Body of pancreas (tissue), 4 donors: ENCODE results near the gene MAPK8IP1. TPM values are rescaled to one million over a fixed set of nuclear protein-coding genes. Genes with fewer than 3 reads are reported as not detected.

Experiments used
- ATAC-seq: fragments of 150-250 bp; one replicate; pipeline ENCODE4 v1.9.1; 2016
- DNase-seq, 4 donors: peaks; one replicate each; pipeline ENCODE4 v3.0.0-alpha.2; 2019
- H3K27ac ChIP-seq, 4 donors: fragments of 200-600 bp; sonication (generic); 1 replicate in 3 of 4; 2 replicates in 1 of 4; pipeline versions ENCODE4 v1.5.1 to v1.6.1; 2016 to 2019; ENCODE audit warnings: mild to moderate bottlenecking in 1 of 4, mixed read lengths in 1 of 4, moderate library complexity in 1 of 4
- H3K27me3 ChIP-seq, 2 donors: fragments of 200-600 bp; sonication (generic); one replicate each; pipeline ENCODE4 v1.6.0; 2016; ENCODE audit warnings: mild to moderate bottlenecking in 1 of 2
- H3K36me3 ChIP-seq, 2 donors: fragments of 200-600 bp; sonication (generic); replicated peaks in 1 of 2; 2 replicates each; pipeline ENCODE4 v1.5.1; 2016; ENCODE audit warnings: low read depth in 2 of 2; ENCODE audit not compliant: insufficient read depth in 1 of 2
- H3K4me1 ChIP-seq: fragments of 200-600 bp; sonication (generic); one replicate; pipeline ENCODE4 v1.6.0; 2016
- H3K4me3 ChIP-seq, 2 donors: fragments of 200-600 bp; sonication (generic); 1 replicate in 1 of 2; 2 replicates in 1 of 2; pipeline ENCODE4 v1.5.1; 2016 to 2019
- H3K9me3 ChIP-seq, 3 donors: fragments of 200-600 bp; sonication (generic); 1 replicate in 2 of 3; 2 replicates in 1 of 3; pipeline ENCODE4 v1.5.1; 2016
- POLR2A ChIP-seq, 3 donors: fragments of 450-650 bp; IDR thresholded peaks; one replicate each; pipeline ENCODE4 v1.6.1; 2016; ENCODE audit warnings: antibody characterized with exemption in 3 of 3, mild to moderate bottlenecking in 2 of 3
- WGBS, 2 donors: methylation state at CpG; one replicate each; pipeline ENCODE4 v1.1.5; 2017; 5-methylcytosine and 5-hydroxymethylcytosine counted together
- intact Hi-C: fragments of 100-400 bp; cut with DNase I; formaldehyde crosslinking; loops from one replicate; pipeline ENCODE4 v1.15.1; 2023
- total RNA-seq, 2 donors: library from RNA; depleted of rRNA; stranded (reverse); fragments of >200 nt; gene quantifications; one replicate each; pipeline ENCODE4 v1.1.0, GENCODE V29; 2016
- TF ChIP-seq, protein P1 (sequence below), 7 experiments: fragments of 450-650 bp in 4 of 7; fragments of 200-600 bp in 3 of 7; sonication (generic) in 3 of 7; IDR thresholded peaks; one replicate each; pipeline ENCODE4 v1.5.1; 2016 to 2019; ENCODE audit warnings: antibody characterized with exemption in 7 of 7

The MAPK8IP1 gene
- total RNA-seq, 2 donors from 2014 or later = 23.7 to 32.4 TPM

DNA sequence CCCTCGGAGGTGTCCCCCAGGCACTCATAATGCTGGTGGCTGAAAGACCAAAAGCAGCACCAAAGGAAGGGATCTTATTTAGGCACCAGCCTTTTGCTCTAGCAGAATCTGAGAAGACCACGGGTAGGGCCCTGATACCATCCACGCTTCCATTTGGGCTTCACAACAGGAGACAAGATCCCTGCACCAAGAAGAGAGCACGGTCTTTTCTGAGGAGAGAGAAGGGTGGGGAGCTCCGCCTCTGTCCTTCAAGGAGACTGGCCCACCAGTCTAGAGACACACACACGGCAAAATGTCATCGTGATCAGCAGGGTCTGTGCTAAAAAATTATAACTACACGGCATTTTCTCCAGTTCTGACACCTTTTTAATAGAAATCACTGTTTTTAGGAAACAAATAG lies 46.8 kb downstream of the MAPK8IP1 start:
- H3K27me3 ChIP-seq = no peaks in the 10 kb centered on the region
- intact Hi-C loops = no loop called here
- no peak for TF ChIP-seq POLR2A (IDR thresholded peaks at IDR 0.05)
- TF ChIP-seq, protein P1, sequence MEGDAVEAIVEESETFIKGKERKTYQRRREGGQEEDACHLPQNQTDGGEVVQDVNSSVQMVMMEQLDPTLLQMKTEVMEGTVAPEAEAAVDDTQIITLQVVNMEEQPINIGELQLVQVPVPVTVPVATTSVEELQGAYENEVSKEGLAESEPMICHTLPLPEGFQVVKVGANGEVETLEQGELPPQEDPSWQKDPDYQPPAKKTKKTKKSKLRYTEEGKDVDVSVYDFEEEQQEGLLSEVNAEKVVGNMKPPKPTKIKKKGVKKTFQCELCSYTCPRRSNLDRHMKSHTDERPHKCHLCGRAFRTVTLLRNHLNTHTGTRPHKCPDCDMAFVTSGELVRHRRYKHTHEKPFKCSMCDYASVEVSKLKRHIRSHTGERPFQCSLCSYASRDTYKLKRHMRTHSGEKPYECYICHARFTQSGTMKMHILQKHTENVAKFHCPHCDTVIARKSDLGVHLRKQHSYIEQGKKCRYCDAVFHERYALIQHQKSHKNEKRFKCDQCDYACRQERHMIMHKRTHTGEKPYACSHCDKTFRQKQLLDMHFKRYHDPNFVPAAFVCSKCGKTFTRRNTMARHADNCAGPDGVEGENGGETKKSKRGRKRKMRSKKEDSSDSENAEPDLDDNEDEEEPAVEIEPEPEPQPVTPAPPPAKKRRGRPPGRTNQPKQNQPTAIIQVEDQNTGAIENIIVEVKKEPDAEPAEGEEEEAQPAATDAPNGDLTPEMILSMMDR (IDR thresholded peaks at IDR 0.05) = no peak
- no peak overlapping the region for H3K4me3 ChIP-seq
- 90 to 95% methylated on average over 7 to 8 of the region's 8 CpGs for whole genome bisulfite sequencing, 2 donors
- H3K27ac ChIP-seq = no peak overlapping the region
- peaks cover 0 to 10% of the 10 kb centered on the region in 2 donors for H3K36me3 ChIP-seq
- no peak for DNase-seq
- H3K9me3 ChIP-seq = no peaks in the 10 kb centered on the region
- peaks cover 30% of the 10 kb centered on the region for H3K4me1 ChIP-seq
- ATAC-seq = no peak

DNA sequence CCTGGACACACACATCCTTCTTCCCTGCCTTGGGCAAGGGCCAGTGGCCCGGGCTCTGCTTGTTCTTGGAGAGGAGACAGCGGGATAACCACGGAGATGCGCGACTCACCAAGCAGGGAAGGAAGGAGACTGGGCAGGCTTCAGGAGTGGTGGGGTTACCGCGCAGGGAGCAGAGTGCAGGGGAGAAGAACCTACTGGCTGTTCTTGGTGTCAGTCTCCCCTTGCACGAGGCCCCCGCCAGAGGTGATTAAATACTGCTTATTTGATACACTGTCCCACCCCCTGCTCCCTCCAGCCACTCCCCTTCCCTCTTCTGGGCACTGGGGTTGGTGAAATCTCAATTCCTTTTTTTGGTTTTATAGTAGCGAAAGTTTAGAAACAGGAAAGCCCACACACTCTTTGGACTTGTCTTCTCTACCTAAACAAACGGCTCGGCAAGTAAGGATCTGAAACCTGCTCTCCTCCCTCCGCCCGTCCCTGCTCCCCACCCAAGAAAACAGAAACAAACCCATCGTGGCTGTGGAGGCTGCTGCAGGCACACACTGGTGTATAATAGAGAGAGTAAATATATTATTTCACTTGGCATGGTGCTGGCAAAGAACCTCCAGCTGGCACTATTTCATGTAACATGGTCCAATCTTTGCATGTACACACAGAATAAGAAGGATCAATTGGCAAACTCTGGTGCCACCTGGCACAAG lies 47.8 kb downstream of the MAPK8IP1 start:
- WGBS, 2 donors = 51 to 55% methylated on average over 15 of the region's 15 CpGs
- H3K36me3 ChIP-seq = peaks cover 0 to 5% of the 10 kb centered on the region in 2 donors
- no peaks in the 10 kb centered on the region for H3K27me3 ChIP-seq
- DNase-seq (peak; percentile 37 to 74 (median 70)), ATAC-seq (peak; percentile 36)
- TF ChIP-seq, protein P1 (IDR thresholded peaks at IDR 0.05) = no peak
- TF ChIP-seq POLR2A (IDR thresholded peaks at IDR 0.05) = no peak
- no peak overlapping the region for H3K4me3 ChIP-seq
- H3K4me1 ChIP-seq = peaks cover 30% of the 10 kb centered on the region
- intact Hi-C loops = no loop called here
- H3K9me3 ChIP-seq = no peaks in the 10 kb centered on the region
- H3K27ac ChIP-seq = peak overlapping the region in 2 of 4 donors; percentile 45 to 52

DNA sequence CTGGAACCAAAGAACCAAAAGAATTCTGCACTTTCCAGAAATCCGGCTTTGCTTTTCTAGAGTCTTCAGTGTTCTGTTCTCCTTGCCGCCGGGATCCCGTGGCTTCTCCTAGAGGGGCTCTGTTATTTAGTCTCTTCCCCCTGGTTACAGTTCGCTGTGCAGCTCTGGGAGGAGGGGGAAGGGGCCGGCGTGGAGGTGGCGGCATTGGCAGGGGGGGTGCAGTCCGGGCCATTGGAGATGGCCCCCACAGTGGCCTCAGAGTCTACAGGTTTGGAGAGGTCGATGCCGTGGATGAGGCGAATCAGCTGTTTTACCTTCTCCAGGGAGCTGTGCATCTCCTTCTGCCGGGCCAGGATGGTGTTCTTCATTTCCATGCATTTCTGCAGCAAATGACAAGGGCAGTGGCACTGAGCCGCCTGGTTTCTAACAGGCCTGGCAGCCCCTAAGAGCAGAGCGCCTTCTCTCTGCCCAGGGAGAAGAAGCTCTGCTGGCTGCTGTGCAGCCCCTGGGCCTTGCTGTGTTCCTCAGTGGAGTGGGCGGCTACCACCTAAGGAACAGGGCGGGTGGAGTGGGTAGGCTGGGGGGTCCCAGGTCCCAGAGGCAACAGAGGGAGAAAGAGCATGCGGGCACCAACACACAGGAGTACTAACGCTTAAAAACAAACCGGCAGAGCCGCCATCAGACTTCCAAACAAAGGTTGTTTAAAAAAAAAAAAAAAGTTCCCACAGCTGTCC lies 48.6 kb downstream of the MAPK8IP1 start:
- H3K9me3 ChIP-seq = no peaks in the 10 kb centered on the region
- H3K27ac ChIP-seq = peak overlapping the region in 3 of 4 donors; percentile 45 to 52 (median 52)
- peaks cover 0 to 5% of the 10 kb centered on the region in 2 donors for H3K36me3 ChIP-seq
- WGBS, 2 donors = 59 to 61% methylated on average over 19 to 21 of the region's 21 CpGs
- DNase-seq (peak in 1 of 4 donors; percentile 10), ATAC-seq (peak; percentile 2)
- TF ChIP-seq, protein P1 (IDR thresholded peaks at IDR 0.05) = no peak
- no peak for TF ChIP-seq POLR2A (IDR thresholded peaks at IDR 0.05)
- intact Hi-C loops = no loop called here
- H3K4me3 ChIP-seq = no peak overlapping the region
- H3K4me1 ChIP-seq = peaks cover 30% of the 10 kb centered on the region
- no peaks in the 10 kb centered on the region for H3K27me3 ChIP-seq

DNA sequence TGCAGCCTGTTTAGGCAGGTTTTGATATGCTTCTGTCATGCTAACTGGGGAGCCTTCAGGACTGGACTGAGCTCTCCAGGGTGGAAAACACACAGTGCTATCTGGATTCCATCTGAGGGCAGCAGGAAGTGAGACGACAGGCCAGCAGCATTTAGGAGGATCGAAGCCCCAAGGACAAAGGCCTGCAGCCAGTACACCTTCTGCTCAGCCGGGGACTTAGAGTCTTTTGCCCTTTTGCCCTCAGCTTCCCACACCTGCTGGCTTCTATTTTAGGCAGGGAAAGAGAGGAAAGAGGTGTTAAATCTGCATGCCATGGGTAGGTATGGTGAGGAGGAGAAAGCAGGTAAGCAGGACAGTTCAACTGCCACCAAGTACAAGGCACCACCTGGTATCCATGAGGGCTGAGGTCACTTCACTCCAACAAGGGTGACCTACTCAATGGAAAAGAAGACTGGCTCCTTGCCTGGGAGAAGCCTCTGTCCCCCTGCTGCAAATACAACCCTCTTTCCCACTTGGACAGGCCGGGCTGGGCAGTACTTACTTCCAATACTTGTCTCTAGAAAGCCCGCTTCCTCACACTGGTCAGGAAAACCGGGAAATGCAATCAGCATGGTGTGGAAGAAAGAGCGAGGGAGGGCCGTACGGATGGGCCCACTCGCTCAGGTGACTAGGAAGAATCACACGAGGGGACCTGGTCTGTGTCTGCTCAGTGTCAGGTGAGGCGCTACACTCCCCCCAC lies 49.3 kb downstream of the MAPK8IP1 start:
- Histone ChIP-seq H3K9me3 (no peaks in the 10 kb centered on the region), H3K27ac (peak overlapping the region in 3 of 4 donors; percentile 45 to 52 (median 52)), H3K27me3 (no peaks in the 10 kb centered on the region), H3K4me3 (no peak overlapping the region), H3K4me1 (peaks cover 30% of the 10 kb centered on the region), H3K36me3 (peaks cover 0 to 5% of the 10 kb centered on the region in 2 donors)
- DNase-seq (peak; percentile 21 to 57 (median 46)), ATAC-seq (peak; percentile 60)
- intact Hi-C loops = no loop called here
- 65 to 72% methylated on average over 12 of the region's 12 CpGs for WGBS, 2 donors
- no peak for TF ChIP-seq POLR2A (IDR thresholded peaks at IDR 0.05)
- TF ChIP-seq, protein P1 (IDR thresholded peaks at IDR 0.05) = no peak
